ENCODE data around the gene STK11.

GRCh38 chr19:1224847-1225246 is 19.3 kb downstream of the STK11 start:
- TF ChIP-seq EZH2 (IDR thresholded peaks at IDR 0.05) (no peak), CTCF (IDR thresholded peaks at IDR 0.05) (no peak), EZH2phosphoT487 (IDR thresholded peaks at IDR 0.05) (no peak)
